K562 (cell line): Measurements from ENCODE around the gene COL24A1. TPM values are rescaled to one million over a fixed set of nuclear protein-coding genes. Genes with fewer than 3 reads are reported as not detected.

ENCODE experiments used
- ATAC-seq: fragments of 200-7000 bp; cut with Tn5 transposase; 3 replicates; pipeline ENCODE4 v1.9.1; 2020; ENCODE audit warnings: moderate library complexity
- BruUV-seq: library from RNA; stranded (reverse); fragments of 400-500 nt; replicated peaks from 2 replicates; lab custom pipeline; 2021; lab: Mats Ljungman, UMichigan
- CTCF ChIA-PET: fragments of 300-600 bp; formaldehyde crosslinking; extraction: SDS; loops from one replicate; lab custom pipeline; 2021; ENCODE audit warnings: low intra/inter-chr PET ratio; lab: Yijun Ruan, JAX
- POLR2A ChIA-PET: fragments of 300-600, 350-650 bp; sonication (Branson Sonifier 250); formaldehyde crosslinking; extraction: SDS; loops from one replicate; lab custom pipeline; 2021; ENCODE audit warnings: antibody characterized with exemption, inconsistent platforms; lab: Yijun Ruan, JAX
- DNase-seq, 4 experiments: peaks; one replicate each; pipeline versions ENCODE4 v3.0.0 to v3.0.0-alpha.2; 2011 to 2018; ENCODE audit warnings: low spot score in 3 of 4, mixed read lengths in 3 of 4; ENCODE audit errors: extremely low read depth in 1 of 4
- FAIRE-seq: peaks from 2 replicates; lab custom pipeline; 2011; peaks lifted over from hg19 to GRCh38; lab: Jason Lieb, UNC
- H2AFZ ChIP-seq: 2 replicates; pipeline ENCODE4 v1.6.0; 2011; ENCODE audit warnings: low read depth, low read length, control low read depth, inconsistent platforms
- H3K27ac ChIP-seq: fragments of 200-600 bp; 3 replicates; pipeline ENCODE4 v1.8.0; 2011; ENCODE audit warnings: low read depth, mild to moderate bottlenecking, control low read depth, inconsistent platforms, low read length, moderate library complexity, mixed read lengths; ENCODE audit errors: extremely low read depth
- H3K27me3 ChIP-seq, 2 experiments: fragments of 300-600 bp in 1 of 2; 2 replicates in 1 of 2; 3 replicates in 1 of 2; pipeline versions ENCODE4 v1.6.0 to v1.8.0; 2011; ENCODE audit warnings: inconsistent platforms in 2 of 2, low read length in 2 of 2, mild to moderate bottlenecking in 1 of 2, mixed read lengths in 1 of 2, moderate library complexity in 1 of 2; ENCODE audit not compliant: control insufficient read depth in 2 of 2, insufficient read depth in 2 of 2
- H3K36me3 ChIP-seq: fragments of 300-600 bp; 3 replicates; pipeline ENCODE4 v1.8.0; 2011; ENCODE audit warnings: mild to moderate bottlenecking, low read length, inconsistent platforms; ENCODE audit not compliant: control insufficient read depth, insufficient read depth
- H3K4me1 ChIP-seq, 2 experiments: fragments of 200-600 bp in 1 of 2; replicated peaks in 1 of 2; 2 replicates in 1 of 2; 3 replicates in 1 of 2; pipeline versions ENCODE4 v1.5.1 to v1.8.0; 2011; ENCODE audit warnings: inconsistent platforms in 2 of 2, low read length in 2 of 2, mild to moderate bottlenecking in 1 of 2, mixed read lengths in 1 of 2, moderate library complexity in 1 of 2; ENCODE audit not compliant: control insufficient read depth in 2 of 2, insufficient read depth in 2 of 2
- H3K4me2 ChIP-seq: 2 replicates; pipeline ENCODE4 v1.6.1; 2011; ENCODE audit warnings: low read length, control low read depth, inconsistent platforms, mixed read lengths; ENCODE audit not compliant: insufficient read depth
- H3K4me3 ChIP-seq: fragments of 200-600 bp; sonication (generic), shearing (Covaris generic); 2 replicates; pipeline ENCODE4 v1.5.1; 2016; ENCODE audit warnings: control low read depth, inconsistent platforms
- H3K79me2 ChIP-seq: fragments of 200-600 bp; 3 replicates; pipeline ENCODE4 v1.8.0; 2011; ENCODE audit warnings: low read length, inconsistent platforms; ENCODE audit not compliant: control insufficient read depth, insufficient read depth
- H3K9ac ChIP-seq, 2 experiments: 2 replicates each; pipeline versions ENCODE4 v1.6.0 to v1.6.1; 2011; ENCODE audit warnings: low read depth in 2 of 2, low read length in 2 of 2, control low read depth in 1 of 2, inconsistent platforms in 1 of 2, mild to moderate bottlenecking in 1 of 2, mixed read lengths in 1 of 2; ENCODE audit not compliant: insufficient read depth in 1 of 2
- H3K9me1 ChIP-seq: one replicate; pipeline ENCODE4 v1.6.0; 2011; ENCODE audit warnings: inconsistent platforms, mild to moderate bottlenecking, low read length, moderate library complexity; ENCODE audit not compliant: control insufficient read depth, insufficient read depth
- H3K9me3 ChIP-seq: replicated peaks from 2 replicates; pipeline ENCODE4 v1.5.1; 2011; ENCODE audit warnings: low read depth, low read length, inconsistent platforms; ENCODE audit not compliant: control insufficient read depth, insufficient read depth
- H4K20me1 ChIP-seq: replicated peaks from 2 replicates; pipeline ENCODE4 v1.6.1; 2011; ENCODE audit warnings: low read length, inconsistent platforms, mixed read lengths; ENCODE audit not compliant: control insufficient read depth, insufficient read depth
- FOXA3 ChIP-seq, 2 experiments: fragments of 450-650 bp in 1 of 2; sonication (generic) in 1 of 2; formaldehyde crosslinking; IDR thresholded peaks in 1 of 2; conservative IDR thresholded peaks in 1 of 2; 2 replicates each; pipeline versions ENCODE4 v1.4.0 to v1.8.0; 2020 to 2022; ENCODE audit warnings: mild to moderate bottlenecking in 2 of 2, missing genetic modification reagents in 1 of 2
- LCOR ChIP-seq: sonication (generic); formaldehyde crosslinking; IDR thresholded peaks from 2 replicates; pipeline ENCODE4 v1.8.0; 2022; ENCODE audit warnings: mild to moderate bottlenecking, missing genetic modification reagents
- MIER1 ChIP-seq: fragments of 450-650 bp; IDR thresholded peaks from 2 replicates; pipeline ENCODE4 v1.6.1; 2016; ENCODE audit warnings: antibody characterized with exemption, mild to moderate bottlenecking, low read depth
- MYBL2 ChIP-seq, 2 experiments: fragments of 450-650 bp in 1 of 2; sonication (generic) in 1 of 2; formaldehyde crosslinking in 1 of 2; IDR thresholded peaks; 2 replicates each; pipeline versions ENCODE4 v1.6.1 to v1.8.1; 2017 to 2022; ENCODE audit warnings: borderline replicate concordance in 1 of 2, inconsistent platforms in 1 of 2, low read depth in 1 of 2, mild to moderate bottlenecking in 1 of 2, missing genetic modification reagents in 1 of 2, moderate library complexity in 1 of 2
- NELFE ChIP-seq: IDR thresholded peaks from 2 replicates; pipeline ENCODE4 v1.6.1; 2011; ENCODE audit warnings: mild to moderate bottlenecking; ENCODE audit not compliant: insufficient read depth, insufficient read length
- THAP7 ChIP-seq: fragments of 250-450 bp; sonication (Bioruptor Pico); IDR thresholded peaks from 2 replicates; pipeline ENCODE4 v1.5.0; 2021
- XRCC5 ChIP-seq: fragments of 200-400 bp; formaldehyde crosslinking; IDR thresholded peaks from 2 replicates; pipeline ENCODE4 v1.6.1; 2017; ENCODE audit warnings: low read depth, mild to moderate bottlenecking, low read length
- ZBTB11 ChIP-seq, 3 experiments: fragments of 200-800 bp in 1 of 3; fragments of 250-450 bp in 1 of 3; fragments of 450-650 bp in 1 of 3; sonication (Bioruptor Pico) in 1 of 3; sonication (Bioruptor generic) in 1 of 3; formaldehyde crosslinking in 1 of 3; IDR thresholded peaks; 2 replicates each; pipeline versions ENCODE4 v1.6.1 to v1.8.0; 2016 to 2022; ENCODE audit warnings: mild to moderate bottlenecking in 2 of 3, missing genetic modification characterization in 2 of 3, missing compliant biosample characterization in 1 of 3, moderate library complexity in 1 of 3
- ZNF146 ChIP-seq: IDR thresholded peaks from one replicate; pipeline ENCODE4 v1.6.1; 2018; ENCODE audit warnings: missing compliant biosample characterization; ENCODE audit not compliant: unreplicated experiment
- ZNF274 ChIP-seq: IDR thresholded peaks from 2 replicates; pipeline ENCODE4 v1.6.1; 2011; ENCODE audit warnings: low read depth, mild to moderate bottlenecking, low read length, moderate library complexity, borderline replicate concordance
- ZNF277 ChIP-seq: fragments of 250-450 bp; sonication (Bioruptor Pico); IDR thresholded peaks from 2 replicates; pipeline ENCODE4 v1.8.0; 2022; ENCODE audit warnings: inconsistent platforms, mild to moderate bottlenecking, moderate library complexity, borderline replicate concordance
- ZNF311 ChIP-seq: fragments of 250-450 bp; sonication (Bioruptor Pico); IDR thresholded peaks from 2 replicates; pipeline ENCODE4 v1.4.0; 2020; ENCODE audit warnings: mild to moderate bottlenecking, moderate library complexity
- ZNF384 ChIP-seq: IDR thresholded peaks from 2 replicates; pipeline ENCODE4 v1.6.1; 2012; ENCODE audit warnings: low read depth, low read length, improper control_type of control experiment
- ZNF431 ChIP-seq: sonication (generic); formaldehyde crosslinking; IDR thresholded peaks from 2 replicates; pipeline ENCODE4 v1.8.0; 2022; ENCODE audit warnings: mild to moderate bottlenecking, missing genetic modification reagents
- WGBS: fragments of 100-300 bp; shearing (Covaris generic); methylation state at CpG from one replicate; pipeline ENCODE4 v1.1.6; 2016; ENCODE audit warnings: low coverage, mixed read lengths; ENCODE audit not compliant: insufficient coverage; ENCODE audit errors: missing lambda C conversion rate; 5-methylcytosine and 5-hydroxymethylcytosine counted together
- in situ Hi-C: fragments of 300-500 bp; cut with MboI; formaldehyde crosslinking; loops from 4 replicates; pipeline ENCODE4 v1.15.0; 2018; ENCODE audit warnings: inconsistent platforms, mixed read lengths
- intact Hi-C: fragments of 100-400 bp; cut with micrococcal nuclease; formaldehyde crosslinking; loops from 2 replicates; pipeline ENCODE4 v1.14.2; 2022
- polyA plus RNA-seq, 8 experiments: library from polyadenylated mRNA; depleted of rRNA in 4 of 8; stranded (reverse) in 5 of 8; unstranded in 3 of 8; fragments of >200 nt; fragmentation: Nextera tagmentation in 2 of 8; fragmentation: Illumina TruSeq in 1 of 8; extraction: Ambion mirVana in 2 of 8; extraction: Trizol in 1 of 8; gene quantifications; 2 replicates each; pipeline versions ENCODE4 v1.2.1 to v1.2.3, GENCODE V29; 2011 to 2014; ENCODE audit warnings: inconsistent platforms in 1 of 8, missing spikeins in 1 of 8
- total RNA-seq, 7 experiments: library from RNA; depleted of rRNA in 6 of 7; stranded (reverse); fragments of >200 nt in 6 of 7; fragmentation: Illumina TruSeq in 2 of 7; extraction: Trizol in 2 of 7; gene quantifications; 2 replicates each; pipeline versions ENCODE4 v1.2.1 to v1.2.3, GENCODE V29; 2011 to 2021; ENCODE audit warnings: low replicate concordance in 1 of 7

Gene COL24A1
- total and polyA plus RNA-seq, 9 of the 15 experiments (the other 6 are each of a cell fraction or from before 2014, with no cell fraction given), result 0.01 to 0.06 (median 0.03) TPM; not detected in 2

GRCh38 chr1:86200901-86201300 lies 44.3 kb upstream of the COL24A1 start (continued):
- TF ChIP-seq ZNF277 (CRISPR knock-in tag) (no peak), LCOR (CRISPR knock-in tag) (no peak), MYBL2 (IDR thresholded peaks at IDR 0.05; ENCODE audit: low read depth) (no peak), MYBL2 (CRISPR knock-in tag; IDR thresholded peaks at IDR 0.05; ENCODE audit: borderline replicate concordance) (no peak)
- TF ChIP-seq, all 486 proteins: peak for 0

- no peak for FAIRE-seq
- intact Hi-C loops (no loop called here), in situ Hi-C loops (no loop called here)
- Histone ChIP-seq H3K27ac (no peak overlapping the region), H3K9me3 (no peaks in the 10 kb centered on the region), H3K36me3 (no peaks in the 10 kb centered on the region), H4K20me1 (no peaks in the 10 kb centered on the region), H3K9ac (no peak overlapping the region), H2AFZ (no peak overlapping the region), H3K9me1 (no peaks in the 10 kb centered on the region), H3K79me2 (no peaks in the 10 kb centered on the region), H3K4me2 (no peak overlapping the region), H3K4me3 (no peak overlapping the region), H3K4me1 (no peaks in the 10 kb centered on the region), H3K27me3 (no peaks in the 10 kb centered on the region)
- WGBS, result 0% methylated on average over 1 of the region's 1 CpG
- no peak for ATAC-seq
- CTCF ChIA-PET, result no interaction called here
- TF ChIP-seq ZNF146 (CRISPR knock-in tag) (no peak), ZNF274 (no peak), XRCC5 (no peak), FOXA3 (CRISPR knock-in tag; conservative IDR thresholded peaks at IDR 0.05 in 1 of 2, IDR thresholded peaks at IDR 0.05 in 1 of 2) (no peak), ZNF431 (CRISPR knock-in tag) (no peak), ZBTB11 (CRISPR knock-in tag; IDR thresholded peaks at IDR 0.05) (no peak), THAP7 (no peak), NELFE (no peak), ZNF384 (no peak), ZNF311 (no peak), MIER1 (no peak)
- POLR2A ChIA-PET, result interaction anchor here (0.6 kb wide), 1 partner anchor 129 kb away, joined by 3 read pairs; no protein-coding TSS in a partner anchor
- DNase-seq, result no peak
- no TSS peak for BruUV-seq
These were observed 40.8 kb upstream of the COL24A1 start for GRCh38 chr1:86197206-86197855.
